Measurements from ENCODE around the gene RNF43. TPM values are rescaled to one million over a fixed set of nuclear protein-coding genes. Genes with fewer than 3 reads are reported as not detected.

RNF43 gene
- total and polyA plus RNA-seq, 2 of the 13 experiments (the other 11 are each of a cell fraction or from before 2014, with no cell fraction given), result 31.0 to 53.4 TPM

DNA sequence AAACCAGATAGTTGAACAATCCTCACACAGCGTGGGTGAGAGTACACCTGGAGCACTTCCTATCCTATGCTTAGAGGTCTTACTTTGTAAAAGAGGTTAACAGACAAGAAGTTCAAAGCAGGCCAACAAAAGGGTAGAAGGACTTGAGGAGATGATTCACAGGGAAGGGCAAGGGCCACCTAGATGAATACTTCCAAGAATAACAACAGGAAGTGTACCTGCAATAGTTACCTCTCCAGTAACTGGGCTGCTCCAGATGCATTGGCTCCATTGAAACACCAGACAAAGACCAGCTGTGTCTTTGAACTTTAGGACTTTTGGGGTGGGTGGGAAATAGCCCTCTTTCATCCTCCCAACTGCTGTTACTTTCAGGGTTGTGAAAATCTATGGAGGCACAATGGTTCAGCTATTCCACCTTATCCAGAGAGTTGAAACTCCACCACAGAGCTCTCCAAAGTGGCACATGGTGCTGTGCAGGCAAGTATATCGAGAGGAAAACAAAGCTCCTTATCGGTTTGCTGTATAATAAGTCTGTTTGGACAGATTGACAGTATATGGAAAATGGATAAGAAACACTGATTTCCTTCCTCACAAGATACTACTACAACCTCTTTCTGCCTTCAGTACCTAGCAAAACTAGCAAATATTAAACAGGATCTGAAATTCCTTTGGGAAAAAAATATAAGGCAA, 22.7 kb downstream of the RNF43 start (continued):
- TF ChIP-seq, protein P1, sequence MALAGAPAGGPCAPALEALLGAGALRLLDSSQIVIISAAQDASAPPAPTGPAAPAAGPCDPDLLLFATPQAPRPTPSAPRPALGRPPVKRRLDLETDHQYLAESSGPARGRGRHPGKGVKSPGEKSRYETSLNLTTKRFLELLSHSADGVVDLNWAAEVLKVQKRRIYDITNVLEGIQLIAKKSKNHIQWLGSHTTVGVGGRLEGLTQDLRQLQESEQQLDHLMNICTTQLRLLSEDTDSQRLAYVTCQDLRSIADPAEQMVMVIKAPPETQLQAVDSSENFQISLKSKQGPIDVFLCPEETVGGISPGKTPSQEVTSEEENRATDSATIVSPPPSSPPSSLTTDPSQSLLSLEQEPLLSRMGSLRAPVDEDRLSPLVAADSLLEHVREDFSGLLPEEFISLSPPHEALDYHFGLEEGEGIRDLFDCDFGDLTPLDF (CRISPR knock-in tag; IDR thresholded peaks at IDR 0.05), result no peak
- TF ChIP-seq, protein P2, sequence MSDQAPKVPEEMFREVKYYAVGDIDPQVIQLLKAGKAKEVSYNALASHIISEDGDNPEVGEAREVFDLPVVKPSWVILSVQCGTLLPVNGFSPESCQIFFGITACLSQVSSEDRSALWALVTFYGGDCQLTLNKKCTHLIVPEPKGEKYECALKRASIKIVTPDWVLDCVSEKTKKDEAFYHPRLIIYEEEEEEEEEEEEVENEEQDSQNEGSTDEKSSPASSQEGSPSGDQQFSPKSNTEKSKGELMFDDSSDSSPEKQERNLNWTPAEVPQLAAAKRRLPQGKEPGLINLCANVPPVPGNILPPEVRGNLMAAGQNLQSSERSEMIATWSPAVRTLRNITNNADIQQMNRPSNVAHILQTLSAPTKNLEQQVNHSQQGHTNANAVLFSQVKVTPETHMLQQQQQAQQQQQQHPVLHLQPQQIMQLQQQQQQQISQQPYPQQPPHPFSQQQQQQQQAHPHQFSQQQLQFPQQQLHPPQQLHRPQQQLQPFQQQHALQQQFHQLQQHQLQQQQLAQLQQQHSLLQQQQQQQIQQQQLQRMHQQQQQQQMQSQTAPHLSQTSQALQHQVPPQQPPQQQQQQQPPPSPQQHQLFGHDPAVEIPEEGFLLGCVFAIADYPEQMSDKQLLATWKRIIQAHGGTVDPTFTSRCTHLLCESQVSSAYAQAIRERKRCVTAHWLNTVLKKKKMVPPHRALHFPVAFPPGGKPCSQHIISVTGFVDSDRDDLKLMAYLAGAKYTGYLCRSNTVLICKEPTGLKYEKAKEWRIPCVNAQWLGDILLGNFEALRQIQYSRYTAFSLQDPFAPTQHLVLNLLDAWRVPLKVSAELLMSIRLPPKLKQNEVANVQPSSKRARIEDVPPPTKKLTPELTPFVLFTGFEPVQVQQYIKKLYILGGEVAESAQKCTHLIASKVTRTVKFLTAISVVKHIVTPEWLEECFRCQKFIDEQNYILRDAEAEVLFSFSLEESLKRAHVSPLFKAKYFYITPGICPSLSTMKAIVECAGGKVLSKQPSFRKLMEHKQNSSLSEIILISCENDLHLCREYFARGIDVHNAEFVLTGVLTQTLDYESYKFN (CRISPR knock-in tag; conservative IDR thresholded peaks at IDR 0.05), result peak; percentile 84
- TF ChIP-seq, protein P3, sequence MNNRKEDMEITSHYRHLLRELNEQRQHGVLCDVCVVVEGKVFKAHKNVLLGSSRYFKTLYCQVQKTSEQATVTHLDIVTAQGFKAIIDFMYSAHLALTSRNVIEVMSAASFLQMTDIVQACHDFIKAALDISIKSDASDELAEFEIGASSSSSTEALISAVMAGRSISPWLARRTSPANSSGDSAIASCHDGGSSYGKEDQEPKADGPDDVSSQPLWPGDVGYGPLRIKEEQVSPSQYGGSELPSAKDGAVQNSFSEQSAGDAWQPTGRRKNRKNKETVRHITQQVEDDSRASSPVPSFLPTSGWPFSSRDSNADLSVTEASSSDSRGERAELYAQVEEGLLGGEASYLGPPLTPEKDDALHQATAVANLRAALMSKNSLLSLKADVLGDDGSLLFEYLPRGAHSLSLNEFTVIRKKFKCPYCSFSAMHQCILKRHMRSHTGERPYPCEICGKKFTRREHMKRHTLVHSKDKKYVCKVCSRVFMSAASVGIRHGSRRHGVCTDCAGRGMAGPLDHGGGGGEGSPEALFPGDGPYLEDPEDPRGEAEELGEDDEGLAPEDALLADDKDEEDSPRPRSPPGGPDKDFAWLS (CRISPR knock-in tag; IDR thresholded peaks at IDR 0.05; ENCODE audit: borderline replicate concordance), result no peak
- TF ChIP-seq ZFP36L1 (CRISPR knock-in tag; IDR thresholded peaks at IDR 0.05) (no peak), GZF1 (CRISPR knock-in tag; IDR thresholded peaks at IDR 0.05) (no peak), POLR2G (IDR thresholded peaks at IDR 0.05; ENCODE audit: low read depth, low read length) (peak; percentile 72), ZNF101 (CRISPR knock-in tag; IDR thresholded peaks at IDR 0.05; ENCODE audit: borderline replicate concordance, low read depth) (no peak), KDM1A (CRISPR knock-in tag; IDR thresholded peaks at IDR 0.05) (0 out of 2 replicates have a peak, but pooled peaks have one; percentile 57)
- TF ChIP-seq, protein P4, sequence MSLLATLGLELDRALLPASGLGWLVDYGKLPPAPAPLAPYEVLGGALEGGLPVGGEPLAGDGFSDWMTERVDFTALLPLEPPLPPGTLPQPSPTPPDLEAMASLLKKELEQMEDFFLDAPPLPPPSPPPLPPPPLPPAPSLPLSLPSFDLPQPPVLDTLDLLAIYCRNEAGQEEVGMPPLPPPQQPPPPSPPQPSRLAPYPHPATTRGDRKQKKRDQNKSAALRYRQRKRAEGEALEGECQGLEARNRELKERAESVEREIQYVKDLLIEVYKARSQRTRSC (CRISPR knock-in tag; IDR thresholded peaks at IDR 0.05; ENCODE audit: low read depth), result no peak
- TF ChIP-seq, protein P5, sequence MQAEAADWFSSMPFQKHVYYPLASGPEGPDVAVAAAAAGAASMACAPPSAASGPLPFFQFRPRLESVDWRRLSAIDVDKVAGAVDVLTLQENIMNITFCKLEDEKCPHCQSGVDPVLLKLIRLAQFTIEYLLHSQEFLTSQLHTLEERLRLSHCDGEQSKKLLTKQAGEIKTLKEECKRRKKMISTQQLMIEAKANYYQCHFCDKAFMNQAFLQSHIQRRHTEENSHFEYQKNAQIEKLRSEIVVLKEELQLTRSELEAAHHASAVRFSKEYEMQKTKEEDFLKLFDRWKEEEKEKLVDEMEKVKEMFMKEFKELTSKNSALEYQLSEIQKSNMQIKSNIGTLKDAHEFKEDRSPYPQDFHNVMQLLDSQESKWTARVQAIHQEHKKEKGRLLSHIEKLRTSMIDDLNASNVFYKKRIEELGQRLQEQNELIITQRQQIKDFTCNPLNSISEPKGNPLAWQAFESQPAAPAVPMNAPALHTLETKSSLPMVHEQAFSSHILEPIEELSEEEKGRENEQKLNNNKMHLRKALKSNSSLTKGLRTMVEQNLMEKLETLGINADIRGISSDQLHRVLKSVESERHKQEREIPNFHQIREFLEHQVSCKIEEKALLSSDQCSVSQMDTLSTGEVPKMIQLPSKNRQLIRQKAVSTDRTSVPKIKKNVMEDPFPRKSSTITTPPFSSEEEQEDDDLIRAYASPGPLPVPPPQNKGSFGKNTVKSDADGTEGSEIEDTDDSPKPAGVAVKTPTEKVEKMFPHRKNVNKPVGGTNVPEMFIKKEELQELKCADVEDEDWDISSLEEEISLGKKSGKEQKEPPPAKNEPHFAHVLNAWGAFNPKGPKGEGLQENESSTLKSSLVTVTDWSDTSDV (CRISPR knock-in tag; IDR thresholded peaks at IDR 0.05), result no peak
- TF ChIP-seq, protein P6, sequence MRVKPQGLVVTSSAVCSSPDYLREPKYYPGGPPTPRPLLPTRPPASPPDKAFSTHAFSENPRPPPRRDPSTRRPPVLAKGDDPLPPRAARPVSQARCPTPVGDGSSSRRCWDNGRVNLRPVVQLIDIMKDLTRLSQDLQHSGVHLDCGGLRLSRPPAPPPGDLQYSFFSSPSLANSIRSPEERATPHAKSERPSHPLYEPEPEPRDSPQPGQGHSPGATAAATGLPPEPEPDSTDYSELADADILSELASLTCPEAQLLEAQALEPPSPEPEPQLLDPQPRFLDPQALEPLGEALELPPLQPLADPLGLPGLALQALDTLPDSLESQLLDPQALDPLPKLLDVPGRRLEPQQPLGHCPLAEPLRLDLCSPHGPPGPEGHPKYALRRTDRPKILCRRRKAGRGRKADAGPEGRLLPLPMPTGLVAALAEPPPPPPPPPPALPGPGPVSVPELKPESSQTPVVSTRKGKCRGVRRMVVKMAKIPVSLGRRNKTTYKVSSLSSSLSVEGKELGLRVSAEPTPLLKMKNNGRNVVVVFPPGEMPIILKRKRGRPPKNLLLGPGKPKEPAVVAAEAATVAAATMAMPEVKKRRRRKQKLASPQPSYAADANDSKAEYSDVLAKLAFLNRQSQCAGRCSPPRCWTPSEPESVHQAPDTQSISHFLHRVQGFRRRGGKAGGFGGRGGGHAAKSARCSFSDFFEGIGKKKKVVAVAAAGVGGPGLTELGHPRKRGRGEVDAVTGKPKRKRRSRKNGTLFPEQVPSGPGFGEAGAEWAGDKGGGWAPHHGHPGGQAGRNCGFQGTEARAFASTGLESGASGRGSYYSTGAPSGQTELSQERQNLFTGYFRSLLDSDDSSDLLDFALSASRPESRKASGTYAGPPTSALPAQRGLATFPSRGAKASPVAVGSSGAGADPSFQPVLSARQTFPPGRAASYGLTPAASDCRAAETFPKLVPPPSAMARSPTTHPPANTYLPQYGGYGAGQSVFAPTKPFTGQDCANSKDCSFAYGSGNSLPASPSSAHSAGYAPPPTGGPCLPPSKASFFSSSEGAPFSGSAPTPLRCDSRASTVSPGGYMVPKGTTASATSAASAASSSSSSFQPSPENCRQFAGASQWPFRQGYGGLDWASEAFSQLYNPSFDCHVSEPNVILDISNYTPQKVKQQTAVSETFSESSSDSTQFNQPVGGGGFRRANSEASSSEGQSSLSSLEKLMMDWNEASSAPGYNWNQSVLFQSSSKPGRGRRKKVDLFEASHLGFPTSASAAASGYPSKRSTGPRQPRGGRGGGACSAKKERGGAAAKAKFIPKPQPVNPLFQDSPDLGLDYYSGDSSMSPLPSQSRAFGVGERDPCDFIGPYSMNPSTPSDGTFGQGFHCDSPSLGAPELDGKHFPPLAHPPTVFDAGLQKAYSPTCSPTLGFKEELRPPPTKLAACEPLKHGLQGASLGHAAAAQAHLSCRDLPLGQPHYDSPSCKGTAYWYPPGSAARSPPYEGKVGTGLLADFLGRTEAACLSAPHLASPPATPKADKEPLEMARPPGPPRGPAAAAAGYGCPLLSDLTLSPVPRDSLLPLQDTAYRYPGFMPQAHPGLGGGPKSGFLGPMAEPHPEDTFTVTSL (CRISPR knock-in tag; IDR thresholded peaks at IDR 0.05; ENCODE audit: borderline replicate concordance), result no peak
